Sigmoid colon (tissue), 4 donors: ENCODE results near the gene SCAF4.

ENCODE experiments used
- CTCF ChIP-seq, 4 experiments: fragments of 450-650 bp in 3 of 4; fragments of 200-600 bp in 1 of 4; IDR thresholded peaks; one replicate each; pipeline ENCODE4 v1.5.1; 2016 to 2019; ENCODE audit warnings: antibody characterized with exemption in 4 of 4, mild to moderate bottlenecking in 3 of 4, moderate library complexity in 2 of 4
- EP300 ChIP-seq, 4 donors: sonication (generic); formaldehyde crosslinking; IDR thresholded peaks; one replicate each; pipeline ENCODE4 v1.6.1; 2017; ENCODE audit warnings: antibody characterized with exemption in 4 of 4
- POLR2A ChIP-seq, 2 donors: fragments of 450-650 bp; IDR thresholded peaks; one replicate each; pipeline ENCODE4 v1.6.1; 2016; ENCODE audit warnings: antibody characterized with exemption in 2 of 2, mild to moderate bottlenecking in 2 of 2, moderate library complexity in 2 of 2

- TF ChIP-seq POLR2A (IDR thresholded peaks at IDR 0.05) (no peak), EP300 (IDR thresholded peaks at IDR 0.05) (no peak), CTCF (IDR thresholded peaks at IDR 0.05) (no peak)
Observed at GRCh38 chr21:31726407-31726806, 5.5 kb downstream of the SCAF4 start.
